Neural cell (in vitro differentiated cells): ENCODE measurements around the gene GLB1L3. TPM values are rescaled to one million over a fixed set of nuclear protein-coding genes. Genes with fewer than 3 reads are reported as not detected.

ENCODE experiments used
- H2AFZ ChIP-seq: fragments of 200-600, 300-800 bp; sonication (generic), shearing (Covaris generic); 2 replicates; pipeline ENCODE4 v1.6.0; 2014; ENCODE audit warnings: low read depth, mild to moderate bottlenecking, antibody characterized with exemption, low read length, moderate library complexity
- H3F3A ChIP-seq: fragments of 200-600 bp; shearing (Covaris generic); 2 replicates; pipeline ENCODE4 v1.6.1; 2016; ENCODE audit warnings: mild to moderate bottlenecking, moderate library complexity, mixed read lengths, antibody characterized with exemption, low read length; ENCODE audit not compliant: insufficient read depth, poor library complexity, severe bottlenecking
- H3K27ac ChIP-seq: fragments of 200-600, 300-800 bp; sonication (generic), shearing (Covaris generic); 2 replicates; pipeline ENCODE4 v1.5.1; 2014; ENCODE audit warnings: mild to moderate bottlenecking, low read length, moderate library complexity
- H3K27me3 ChIP-seq: fragments of 300-800, 200-600 bp; sonication (generic), shearing (Covaris generic); 2 replicates; pipeline ENCODE4 v1.6.0; 2014; ENCODE audit warnings: mild to moderate bottlenecking, low read depth, low read length, moderate library complexity; ENCODE audit not compliant: insufficient read depth
- H3K36me3 ChIP-seq: fragments of 300-800, 200-600 bp; sonication (generic), shearing (Covaris generic); 2 replicates; pipeline ENCODE4 v1.5.1; 2014; ENCODE audit warnings: mild to moderate bottlenecking, antibody characterized with exemption, low read length, moderate library complexity; ENCODE audit not compliant: insufficient read depth
- H3K4me2 ChIP-seq: fragments of 300-800, 200-600 bp; sonication (generic), shearing (Covaris generic); 2 replicates; pipeline ENCODE4 v1.6.0; 2014; ENCODE audit warnings: mild to moderate bottlenecking, low read length
- H3K4me3 ChIP-seq: fragments of 300-800, 200-600 bp; sonication (generic), shearing (Covaris generic); 2 replicates; pipeline ENCODE4 v1.5.1; 2014; ENCODE audit warnings: mild to moderate bottlenecking, low read length, moderate library complexity
- H3K79me2 ChIP-seq: fragments of 200-600 bp; shearing (Covaris generic); replicated peaks from 2 replicates; pipeline ENCODE4 v1.6.0; 2014; ENCODE audit warnings: mild to moderate bottlenecking, low read length, moderate library complexity; ENCODE audit not compliant: insufficient read depth
- H3K9ac ChIP-seq: fragments of 300-800, 200-600 bp; sonication (generic), shearing (Covaris generic); 2 replicates; pipeline ENCODE4 v1.6.1; 2016; ENCODE audit warnings: mild to moderate bottlenecking, low read length, mixed read lengths
- H3K9me2 ChIP-seq: fragments of 200-600 bp; shearing (Covaris generic); 2 replicates; pipeline ENCODE4 v1.6.1; 2016; ENCODE audit warnings: mild to moderate bottlenecking, low read length, mixed read lengths; ENCODE audit not compliant: insufficient read depth
- H3K9me3 ChIP-seq: fragments of 200-600, 300-800 bp; sonication (generic), shearing (Covaris generic); 2 replicates; pipeline ENCODE4 v1.6.1; 2016; ENCODE audit warnings: mild to moderate bottlenecking, mixed run types, low read length, moderate library complexity, mixed read lengths
- H4K20me1 ChIP-seq: fragments of 200-600 bp; shearing (Covaris generic); 2 replicates; pipeline ENCODE4 v1.6.1; 2016; ENCODE audit warnings: mild to moderate bottlenecking, mixed run types; ENCODE audit not compliant: insufficient read depth
- CTCF ChIP-seq: fragments of 450-650 bp; IDR thresholded peaks from 2 replicates; pipeline ENCODE4 v1.5.1; 2014; ENCODE audit warnings: antibody characterized with exemption, mild to moderate bottlenecking, moderate library complexity; ENCODE audit not compliant: poor library complexity, severe bottlenecking
- EP300 ChIP-seq: fragments of 450-650 bp; conservative IDR thresholded peaks from 2 replicates; pipeline ENCODE4 v1.6.1; 2014; ENCODE audit warnings: antibody characterized with exemption, mild to moderate bottlenecking, moderate library complexity; ENCODE audit not compliant: poor library complexity, severe bottlenecking
- EZH2 ChIP-seq: fragments of 200-600, 300-800 bp; shearing (Covaris generic), sonication (generic); IDR thresholded peaks from 2 replicates; pipeline ENCODE4 v1.6.1; 2014; ENCODE audit warnings: antibody characterized with exemption, low read length, borderline replicate concordance, mild to moderate bottlenecking; ENCODE audit not compliant: insufficient read depth, poor library complexity, severe bottlenecking
- MXI1 ChIP-seq: fragments of 450-650 bp; conservative IDR thresholded peaks from 2 replicates; pipeline ENCODE4 v1.6.1; 2014; ENCODE audit warnings: antibody characterized with exemption, mild to moderate bottlenecking; ENCODE audit not compliant: poor library complexity, severe bottlenecking
- POLR2AphosphoS5 ChIP-seq: IDR thresholded peaks from 2 replicates; pipeline ENCODE4 v1.6.1; 2012
- RAD21 ChIP-seq: fragments of 450-650 bp; conservative IDR thresholded peaks from 2 replicates; pipeline ENCODE4 v1.6.1; 2014; ENCODE audit warnings: antibody characterized with exemption, mild to moderate bottlenecking, moderate library complexity
- REST ChIP-seq: IDR thresholded peaks from 2 replicates; pipeline ENCODE4 v1.6.1; 2012; ENCODE audit warnings: borderline replicate concordance
- SMC3 ChIP-seq: fragments of 450-650 bp; conservative IDR thresholded peaks from 2 replicates; pipeline ENCODE4 v1.6.1; 2014; ENCODE audit warnings: antibody characterized with exemption, mild to moderate bottlenecking, moderate library complexity; ENCODE audit not compliant: poor library complexity
- TAF1 ChIP-seq: IDR thresholded peaks from 2 replicates; pipeline ENCODE4 v1.6.1; 2012; ENCODE audit warnings: low read depth
- polyA plus RNA-seq: library from polyadenylated mRNA; depleted of rRNA; stranded (reverse); fragments of >200 nt; gene quantifications from 2 replicates; pipeline ENCODE4 v1.2.3, GENCODE V29; 2014

Gene GLB1L3
- polyA plus RNA-seq, 1 donor from 2014 or later: 0.19 TPM

GRCh38 chr11:134272381-134273316 is 3.5 kb upstream of the GLB1L3 start:
- H2AFZ ChIP-seq: no peak overlapping the region
- H3K36me3 ChIP-seq: no peaks in the 10 kb centered on the region
- H3K9ac ChIP-seq: no peak overlapping the region
- H3K27me3 ChIP-seq: peaks cover 45% of the 10 kb centered on the region
- H3K4me3 ChIP-seq: no peak overlapping the region
- no peaks in the 10 kb centered on the region for H3F3A ChIP-seq
- no peak overlapping the region for H3K27ac ChIP-seq
- no peaks in the 10 kb centered on the region for H3K9me3 ChIP-seq
- no peak for TF ChIP-seq SMC3
- TF ChIP-seq EP300: no peak
- no peak for TF ChIP-seq RAD21
- no peak for TF ChIP-seq MXI1
- no peak for TF ChIP-seq CTCF
- TF ChIP-seq TAF1: no peak
- no peak for TF ChIP-seq EZH2
- no peak for TF ChIP-seq POLR2AphosphoS5
- TF ChIP-seq REST: no peak
- H3K79me2 ChIP-seq: no peaks in the 10 kb centered on the region
- H4K20me1 ChIP-seq: no peaks in the 10 kb centered on the region
- no peaks in the 10 kb centered on the region for H3K9me2 ChIP-seq
- H3K4me2 ChIP-seq: no peak overlapping the region

DNA sequence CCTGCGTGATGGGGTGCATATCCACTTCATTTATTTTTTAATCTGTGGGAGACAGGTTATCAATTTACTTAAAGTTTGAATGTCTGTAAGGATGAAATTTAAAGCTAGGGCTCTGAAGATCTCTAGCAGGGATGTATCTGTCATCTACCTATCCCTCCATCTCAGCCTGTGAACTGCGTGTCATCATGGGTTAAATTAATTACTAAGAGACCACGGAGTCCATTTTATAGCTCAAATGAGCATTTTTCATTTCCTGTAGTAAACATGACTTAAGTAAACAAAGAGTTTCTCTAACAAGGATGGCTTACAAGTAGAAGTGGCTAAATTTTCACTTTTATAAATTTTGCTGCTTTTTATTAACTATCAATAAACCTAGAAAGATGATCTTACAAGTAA is 2.9 kb upstream of the GLB1L3 start:
- H3K9me2 ChIP-seq: no peaks in the 10 kb centered on the region
- H3K4me3 ChIP-seq: no peak overlapping the region
- H3K4me2 ChIP-seq: no peak overlapping the region
- TF ChIP-seq TAF1: no peak
- TF ChIP-seq EP300: no peak
- TF ChIP-seq SMC3: no peak
- no peak for TF ChIP-seq MXI1
- TF ChIP-seq EZH2: no peak
- no peak for TF ChIP-seq RAD21
- no peak for TF ChIP-seq REST
- TF ChIP-seq POLR2AphosphoS5: no peak
- no peak for TF ChIP-seq CTCF
- H3K27me3 ChIP-seq: peaks cover 52% of the 10 kb centered on the region
- no peaks in the 10 kb centered on the region for H4K20me1 ChIP-seq
- no peak overlapping the region for H2AFZ ChIP-seq
- H3K9ac ChIP-seq: no peak overlapping the region
- no peaks in the 10 kb centered on the region for H3K36me3 ChIP-seq
- H3F3A ChIP-seq: no peaks in the 10 kb centered on the region
- no peak overlapping the region for H3K27ac ChIP-seq
- H3K9me3 ChIP-seq: peaks cover 2% of the 10 kb centered on the region
- no peaks in the 10 kb centered on the region for H3K79me2 ChIP-seq
